GM18511 (cell line): Measurements from ENCODE around the gene GFPT2.
"Not testable (repeated sequence)": the region's sequence is repeated elsewhere in the genome, so short reads cannot be mapped to it uniquely, and the experiment has no call there.

Source experiments
- ATAC-seq: cut with Tn5 transposase; IDR thresholded peaks from one replicate; pipeline ENCODE4 v1.9.1; 2021; ENCODE audit warnings: mild to moderate bottlenecking, moderate library complexity; ENCODE audit not compliant: unreplicated experiment

Gene GFPT2

DNA sequence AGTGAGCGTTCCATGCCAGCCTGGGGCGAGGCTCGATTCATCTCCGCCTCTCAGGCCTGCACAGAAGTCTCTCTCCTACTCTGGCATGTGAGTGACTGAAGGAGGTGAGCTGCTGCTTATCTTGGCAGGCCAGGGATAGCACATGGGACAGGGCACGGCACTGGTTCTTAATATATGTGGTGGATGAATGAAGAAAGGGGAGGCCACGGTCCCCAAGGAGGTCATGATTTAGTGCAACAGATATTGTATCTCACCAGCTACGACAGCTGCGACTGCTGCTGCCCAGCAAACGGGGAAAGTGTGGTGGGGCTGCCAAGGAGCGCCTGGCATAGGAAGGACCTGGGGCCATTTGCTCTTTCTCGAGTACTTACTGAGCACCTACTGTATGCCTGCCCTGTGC is 41.9 kb downstream of the GFPT2 start:
- ATAC-seq = no peak

DNA sequence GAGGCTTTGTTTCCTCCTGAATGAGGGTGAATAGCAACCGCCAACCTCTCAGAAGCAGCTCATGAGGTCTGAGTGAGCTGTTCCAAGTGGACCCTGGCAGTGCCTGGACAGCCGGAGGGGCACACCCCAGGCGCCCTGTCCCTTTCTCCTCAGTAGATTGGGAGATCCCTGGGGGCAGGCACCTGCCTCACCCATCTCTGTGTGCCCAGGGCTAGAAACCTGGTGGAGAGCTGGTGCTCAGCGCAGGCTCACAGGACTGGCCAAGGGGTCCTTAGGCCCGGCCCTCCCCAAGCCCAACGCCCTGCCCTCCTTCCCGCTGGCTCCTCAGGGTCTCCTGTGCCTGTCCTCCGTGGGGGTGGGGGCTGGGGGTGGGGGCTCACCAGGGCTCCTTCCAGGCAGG is 46.3 kb downstream of the GFPT2 start:
- ATAC-seq = no peak

DNA sequence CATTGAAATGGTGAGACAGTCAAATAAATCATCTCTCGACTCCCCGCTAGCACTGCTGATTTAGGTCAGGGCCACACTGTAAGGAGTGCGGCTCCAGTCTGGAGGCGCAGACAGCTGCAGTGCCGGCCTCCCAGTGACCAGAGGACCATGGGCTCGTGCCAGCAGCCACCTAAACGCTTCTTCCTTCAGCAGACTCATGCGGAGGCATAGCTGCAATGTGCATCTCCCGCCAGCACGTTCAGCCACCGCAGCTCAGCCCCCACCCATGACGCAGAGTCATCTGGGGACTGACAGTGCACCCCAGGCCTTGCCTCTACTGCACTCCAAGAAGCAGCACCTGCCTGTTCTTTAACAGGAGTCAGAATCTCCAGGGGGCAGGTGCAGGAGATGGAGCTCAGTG is 47.7 kb downstream of the GFPT2 start:
- no peak for ATAC-seq

DNA sequence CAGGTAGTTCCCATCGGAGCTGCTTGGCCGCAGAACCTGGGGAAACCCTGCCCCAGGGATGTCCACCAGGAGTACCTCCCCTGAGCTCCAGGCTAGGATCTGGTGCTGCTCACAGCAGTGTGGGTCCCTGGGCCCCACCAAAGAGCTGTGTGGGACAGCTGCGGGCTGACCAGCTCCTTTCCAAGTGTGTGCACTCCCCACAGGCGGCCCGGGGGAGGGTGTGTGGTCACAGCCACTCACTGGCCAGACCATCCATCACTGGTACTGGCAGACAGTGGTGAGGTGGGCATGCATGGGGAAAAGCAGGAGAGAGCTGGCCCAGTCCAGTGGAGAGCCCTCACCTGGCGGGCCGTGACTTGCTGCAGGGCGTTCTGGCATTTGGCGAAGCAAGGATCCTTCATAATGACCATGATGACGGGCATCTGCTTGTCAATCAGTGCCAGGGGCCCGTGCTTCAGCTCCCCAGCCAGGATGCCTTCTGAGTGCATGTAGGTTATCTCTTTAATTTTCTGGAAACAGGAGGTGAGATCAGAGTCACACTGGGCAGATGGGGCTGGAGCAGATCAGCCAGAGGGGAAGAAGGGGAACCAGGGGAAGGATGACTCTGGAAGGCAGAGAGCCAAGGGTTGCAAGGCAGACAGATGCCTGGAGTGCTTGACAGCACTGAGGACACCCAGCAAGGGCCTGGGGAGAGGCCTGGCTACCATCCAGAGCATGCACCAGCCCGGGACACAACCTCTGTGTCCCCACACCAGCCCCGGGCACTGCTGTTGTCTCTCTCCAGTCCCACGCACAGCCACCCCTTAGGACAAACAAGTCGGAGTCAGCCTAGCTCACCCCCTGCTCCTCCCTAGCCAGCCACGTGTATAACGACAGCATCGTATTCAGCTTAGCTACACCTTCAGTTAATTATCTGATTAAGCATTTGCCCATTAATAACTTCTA is 48.4 kb downstream of the GFPT2 start:
- no peak for ATAC-seq

DNA sequence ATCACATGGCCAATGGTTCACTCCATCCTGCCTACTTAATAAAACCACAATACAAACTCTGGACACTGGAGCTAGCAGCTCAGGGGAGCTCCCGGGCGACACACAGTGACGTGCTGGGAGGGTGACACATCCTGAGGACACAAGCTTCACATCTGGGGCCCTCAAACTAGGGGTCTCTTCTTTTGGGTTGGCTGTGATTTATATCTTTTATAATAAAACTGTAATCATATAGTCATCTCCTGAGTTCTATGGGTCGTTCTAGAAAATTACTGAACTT is 49.2 kb downstream of the GFPT2 start:
- no peak for ATAC-seq

DNA sequence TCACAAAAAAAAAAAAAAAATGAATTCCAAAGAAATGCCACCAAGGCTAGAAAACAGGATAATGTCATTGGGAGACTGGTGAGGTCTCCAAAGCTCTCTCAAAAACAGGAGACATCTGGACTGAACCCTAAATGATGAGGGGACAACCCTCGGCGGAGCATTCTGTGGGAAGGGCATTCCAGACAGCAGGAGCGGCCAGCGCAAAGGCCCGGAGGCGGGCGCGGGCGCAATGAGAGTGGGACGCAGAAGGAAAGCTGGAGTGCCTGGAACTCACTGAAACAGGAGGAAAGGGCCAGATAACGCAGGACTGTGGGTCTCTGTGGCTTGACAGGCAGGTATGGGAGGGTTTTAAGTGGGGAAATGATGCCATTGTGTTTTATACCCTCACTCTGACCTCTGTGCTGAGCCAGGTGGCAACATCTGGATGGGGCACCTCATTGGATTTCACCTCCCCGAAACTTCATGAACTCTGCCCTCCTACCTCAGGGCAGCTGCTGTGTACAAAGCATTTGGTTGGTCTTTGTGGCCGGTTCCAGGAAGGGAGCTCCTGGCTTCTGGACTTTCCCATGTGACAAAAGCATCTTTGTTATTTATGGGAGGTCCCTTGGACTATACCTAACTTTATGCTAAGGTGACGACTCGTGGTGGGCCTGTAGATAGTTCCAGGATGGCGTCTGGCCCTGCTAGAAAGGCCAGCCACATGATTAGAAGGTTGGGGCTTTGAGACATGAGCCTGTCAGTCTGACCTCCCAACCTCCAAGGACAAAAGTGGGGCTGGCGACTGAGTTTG is 49.7 kb downstream of the GFPT2 start:
- ATAC-seq = no peak

DNA sequence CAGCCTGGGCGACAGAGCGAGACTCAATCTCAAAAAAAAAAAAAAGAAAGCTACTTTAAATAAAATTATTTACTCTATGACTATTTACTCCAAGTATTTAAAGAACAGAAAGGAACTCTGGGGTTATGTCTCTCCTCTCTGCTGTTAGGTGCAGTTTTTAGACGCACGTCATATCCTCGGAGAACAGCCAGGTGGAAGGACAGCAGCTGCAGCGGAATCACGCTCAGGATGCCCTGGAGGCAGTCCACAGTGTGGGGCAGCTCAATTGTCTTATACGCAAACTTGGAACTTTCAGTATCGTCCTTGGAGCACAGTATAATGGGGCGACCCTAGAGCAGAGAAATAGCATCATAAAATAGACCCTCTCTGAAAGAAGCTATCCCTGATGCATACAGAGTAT is 50.9 kb downstream of the GFPT2 start:
- ATAC-seq = no peak

DNA sequence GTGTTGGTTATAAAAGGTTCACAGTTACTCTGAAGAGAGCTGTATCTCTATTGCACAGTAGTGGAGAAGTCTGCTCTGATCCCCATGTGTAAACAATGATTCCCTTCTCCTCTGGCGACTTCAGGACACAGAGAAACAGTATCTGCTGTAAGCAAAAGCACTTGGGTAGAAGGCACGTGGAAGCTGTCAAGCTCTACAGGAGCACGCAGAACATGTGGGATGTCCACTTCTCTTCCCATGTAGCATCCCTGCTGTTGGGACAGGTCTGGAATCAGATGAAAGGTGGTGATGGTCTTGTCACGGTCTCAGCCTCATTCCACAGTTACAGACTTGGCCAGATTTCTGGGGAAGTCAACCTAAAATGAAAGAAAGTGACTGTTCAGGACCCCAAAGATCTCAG is 51.9 kb downstream of the GFPT2 start:
- no peak for ATAC-seq

DNA sequence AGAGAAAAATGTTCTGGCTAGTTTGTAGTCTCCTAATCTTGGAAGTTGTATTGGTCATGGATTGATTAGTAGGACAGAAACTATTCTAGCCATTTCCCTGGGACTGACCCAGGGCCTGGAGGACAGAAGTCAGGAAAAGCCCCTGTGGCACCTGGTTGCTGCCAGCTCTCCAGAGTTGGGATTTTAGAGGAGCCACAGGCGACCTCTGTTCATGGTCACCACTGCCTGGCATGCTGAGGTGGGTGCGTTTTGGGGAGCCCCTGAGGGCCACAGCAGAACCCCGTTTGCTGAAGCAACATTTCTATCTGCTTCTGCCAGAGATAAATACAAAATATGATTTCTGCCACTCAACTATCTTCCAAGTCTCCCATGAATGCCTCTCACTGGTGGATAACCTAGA is 53.6 kb downstream of the GFPT2 start:
- ATAC-seq = no peak

DNA sequence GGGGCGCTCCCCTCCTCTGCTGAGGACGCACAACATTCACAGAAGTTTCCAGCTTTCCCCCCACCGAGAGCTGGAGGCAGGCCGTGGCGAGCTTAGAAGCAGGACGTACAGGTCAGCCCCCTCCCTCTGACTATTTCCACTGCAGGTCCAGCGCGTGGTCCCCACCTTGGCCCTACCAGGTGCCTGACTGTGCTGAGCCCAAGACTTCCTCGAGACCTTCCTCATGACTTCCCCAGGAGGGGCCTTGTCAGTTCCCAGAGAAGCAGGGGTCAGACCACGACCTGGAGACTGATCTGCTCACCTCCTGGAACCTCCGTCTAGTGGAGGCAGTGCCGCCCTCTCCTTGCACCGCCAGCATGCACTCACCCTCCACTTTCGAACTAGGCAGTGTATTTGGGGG is 54.1 kb downstream of the GFPT2 start:
- not testable (repeated sequence) for ATAC-seq

DNA sequence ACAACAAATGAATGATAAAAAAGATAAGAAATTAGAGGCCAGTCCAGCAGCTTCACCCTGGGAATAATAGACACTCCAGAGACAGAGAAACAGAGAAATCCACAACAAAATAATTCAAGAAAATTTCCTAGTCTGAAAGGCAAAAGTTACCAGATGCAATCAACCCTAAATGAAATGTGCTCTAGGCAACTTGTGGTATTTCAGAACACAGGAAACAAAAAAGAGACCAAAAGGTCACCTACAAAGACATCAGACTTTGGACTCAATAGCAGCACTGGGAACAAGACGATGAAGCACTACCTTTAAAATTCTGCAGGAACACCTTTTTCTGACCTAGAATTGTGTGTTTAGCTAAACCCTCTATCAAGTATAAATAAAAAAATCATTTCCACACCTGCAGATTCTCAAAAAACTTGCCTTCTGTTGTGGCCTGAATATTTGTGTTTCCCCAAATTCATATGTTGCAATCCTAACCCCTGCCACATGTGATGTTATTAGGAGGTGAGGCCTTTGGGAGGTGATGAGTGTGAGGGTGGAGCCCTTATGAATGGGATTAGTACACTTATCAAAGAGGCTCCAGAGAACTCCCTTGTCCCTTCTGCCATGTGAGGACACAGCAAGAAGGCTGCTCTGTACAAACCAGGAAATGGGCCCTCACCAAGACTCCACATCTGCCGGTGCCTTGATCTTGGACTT is 55.4 kb downstream of the GFPT2 start:
- ATAC-seq = no peak

DNA sequence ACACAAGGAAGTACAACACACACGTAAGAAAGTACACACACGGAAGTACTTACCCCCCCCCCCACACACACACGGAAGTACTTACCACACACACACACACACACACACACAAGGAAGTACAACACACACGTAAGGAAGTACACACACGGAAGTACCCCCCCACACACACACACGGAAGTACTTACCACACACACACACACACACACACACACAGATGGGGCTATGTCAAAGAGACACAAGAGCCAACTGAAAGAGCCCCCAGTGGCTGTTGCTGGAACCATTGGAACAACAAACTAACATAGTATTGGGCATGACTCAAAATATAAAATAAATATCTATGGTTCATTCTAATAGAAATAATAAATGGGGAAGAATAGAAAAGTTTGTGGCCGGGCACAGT is 56.4 kb downstream of the GFPT2 start:
- ATAC-seq = no peak

DNA sequence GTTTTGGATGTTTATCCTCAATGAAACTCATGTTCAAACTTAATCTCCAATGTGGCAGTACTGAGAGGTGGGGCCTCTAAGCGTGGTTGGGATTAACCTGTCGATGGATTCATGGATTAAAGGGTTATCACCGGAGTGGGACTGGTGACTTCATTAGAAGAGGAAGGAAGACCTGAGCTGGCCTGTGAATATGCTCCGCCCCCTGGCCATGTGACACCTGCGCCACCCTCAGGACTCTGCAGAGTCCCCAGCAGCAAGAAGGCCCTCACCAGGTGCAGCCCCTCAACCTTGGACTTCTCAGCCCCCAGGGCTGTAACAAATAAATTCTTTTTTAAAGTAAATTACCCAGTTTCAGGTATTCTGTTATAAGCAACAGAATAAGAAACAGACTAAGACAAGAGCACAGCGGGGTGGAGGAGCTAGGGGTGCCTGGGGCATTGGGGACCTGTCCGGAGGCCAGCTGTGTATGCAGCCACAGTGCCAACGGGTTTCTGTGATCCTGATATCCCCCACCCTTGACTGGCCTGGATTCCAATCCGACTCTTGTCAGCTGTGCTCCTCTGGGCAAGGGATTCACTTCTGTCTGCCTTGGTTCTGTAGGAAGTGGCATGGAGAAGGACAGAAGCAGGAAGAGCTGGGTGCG is 58.1 kb downstream of the GFPT2 start:
- no peak for ATAC-seq

DNA sequence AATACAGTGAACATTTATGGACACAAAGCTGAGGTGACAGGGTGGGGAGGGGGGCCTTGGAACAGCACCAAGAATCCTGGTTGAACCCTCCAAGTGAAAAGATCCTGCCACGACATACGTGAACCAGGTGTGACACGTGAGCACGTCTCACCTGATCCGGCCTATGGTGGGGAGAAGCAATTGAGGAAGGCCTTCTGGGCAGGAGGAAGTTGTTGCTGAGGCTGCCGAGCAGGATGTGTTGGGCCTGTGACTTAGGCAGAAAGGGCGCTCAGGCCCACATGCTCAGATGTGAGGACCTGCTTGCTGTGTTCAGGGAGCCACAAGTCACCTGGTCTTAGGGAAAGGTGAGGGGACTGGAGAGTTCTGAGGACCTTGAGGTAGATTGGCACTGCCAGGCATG is 58.7 kb downstream of the GFPT2 start:
- ATAC-seq = no peak

DNA sequence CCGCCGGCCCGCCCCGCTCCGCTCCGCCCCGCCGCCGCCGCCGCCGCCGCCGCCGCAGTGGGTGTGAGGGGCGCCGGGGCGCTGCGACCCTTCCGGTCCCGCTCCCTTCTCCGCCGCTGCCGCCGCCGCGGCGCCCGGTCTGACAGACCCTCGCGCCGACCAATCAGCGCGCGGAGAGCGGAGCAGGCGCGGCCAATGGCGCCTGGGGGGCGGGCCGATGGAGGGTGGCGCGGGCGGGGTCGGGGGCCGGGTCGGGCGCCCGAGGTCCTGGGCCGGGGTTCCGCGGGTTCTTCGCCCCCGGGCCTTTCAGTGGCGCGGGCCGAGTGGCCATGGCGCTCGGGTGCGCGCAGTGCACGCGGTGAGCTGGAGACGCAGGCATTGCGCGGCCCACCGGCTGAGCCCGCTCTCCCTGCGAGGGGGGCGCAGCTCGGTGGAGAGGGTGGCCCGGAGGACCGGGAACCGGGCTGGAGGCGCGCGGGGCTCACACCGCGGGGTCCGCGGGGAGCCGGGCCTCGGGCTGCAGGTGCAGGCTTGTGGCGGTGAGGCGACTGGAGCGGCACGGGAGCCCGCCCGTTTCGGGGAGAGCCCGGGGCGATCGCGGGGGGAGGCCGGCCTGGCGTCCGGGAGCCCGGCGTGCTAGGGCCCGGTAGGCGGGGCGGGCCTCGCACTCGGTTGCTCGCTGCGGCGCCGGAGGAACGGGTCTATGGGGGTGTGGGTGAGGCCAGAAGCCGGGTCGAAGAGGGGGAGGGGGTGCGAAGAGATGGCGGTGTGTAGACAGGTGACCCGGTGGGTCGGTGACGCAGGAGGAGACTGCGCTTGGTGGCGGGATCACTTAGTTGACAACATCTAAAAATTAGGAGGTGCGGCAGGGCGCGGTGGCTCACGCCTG is 60.9 kb downstream of the GFPT2 start, which contains the start of gene MAPK9:
Gene MAPK9 (minus strand): TSS at position 141 of the 889 bp plus-strand sequence. CDS start 11,522 bp downstream, outside the sequence.
- ATAC-seq = peak; percentile 84

DNA sequence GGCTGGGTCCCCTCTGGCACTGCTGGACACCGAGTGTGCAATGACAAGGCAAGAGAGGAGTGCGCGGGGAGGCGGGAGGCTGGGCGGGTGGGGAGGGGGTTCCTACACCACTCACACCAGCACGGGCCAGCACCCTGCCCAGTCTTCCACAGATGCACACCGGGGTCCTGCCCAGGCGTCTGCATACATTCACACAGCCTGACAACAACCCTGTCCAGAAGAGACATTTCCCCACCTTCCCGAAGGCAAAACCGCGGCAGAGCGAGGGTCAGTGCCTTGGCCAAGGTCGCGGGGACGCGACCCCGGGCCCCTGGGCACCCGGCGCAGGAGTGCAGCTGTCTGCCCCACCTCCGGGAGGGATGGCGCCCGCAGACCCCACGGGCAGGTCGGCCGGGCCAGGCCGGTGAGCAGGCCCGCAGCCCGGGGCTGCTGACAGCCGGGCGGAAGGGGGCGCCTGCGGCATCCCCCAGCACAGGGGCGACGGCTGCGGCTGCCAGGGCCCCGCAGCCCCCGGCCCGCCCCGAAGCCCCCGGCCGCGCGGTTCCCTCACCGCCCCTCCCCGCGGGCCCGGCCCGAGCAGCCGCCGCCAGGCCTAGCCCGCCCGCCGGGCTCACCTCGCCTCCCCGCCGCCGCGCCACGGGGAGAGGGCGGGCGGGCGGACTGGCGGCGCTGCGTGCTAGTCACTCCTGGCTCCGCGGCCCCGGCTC is 61.7 kb downstream of the GFPT2 start:
- ATAC-seq = peak; percentile 39

DNA sequence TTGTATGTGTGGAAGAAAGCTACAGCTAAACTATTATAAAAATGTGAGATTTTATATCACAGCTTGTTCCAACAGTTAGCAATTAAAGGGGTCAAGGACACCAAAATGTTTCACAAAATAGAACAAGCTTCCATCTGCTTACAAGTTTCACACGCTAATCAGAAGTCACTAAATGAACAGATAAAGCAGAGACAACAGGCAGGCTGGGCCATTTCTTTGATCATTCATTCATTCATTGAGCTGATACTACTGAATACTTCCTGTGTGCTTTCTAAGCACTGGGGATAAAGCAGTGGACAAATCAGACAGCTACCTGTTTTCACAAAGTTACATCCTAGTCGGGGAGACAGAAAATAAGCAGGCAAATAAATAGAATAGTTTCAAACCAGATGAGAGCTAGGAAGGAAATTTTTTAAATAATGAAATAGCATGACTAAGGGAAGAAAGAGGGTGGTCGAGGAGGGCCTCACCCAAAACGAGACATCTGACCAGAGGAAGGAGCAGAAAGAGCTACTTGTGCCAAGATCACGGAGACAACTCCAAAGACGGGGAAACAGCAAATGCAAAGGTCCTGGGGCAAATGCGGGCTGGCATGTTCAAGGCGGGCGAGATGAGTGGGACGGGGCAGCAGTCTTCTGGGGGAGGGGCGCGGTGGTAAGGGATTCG is 62.4 kb downstream of the GFPT2 start:
- no peak for ATAC-seq

DNA sequence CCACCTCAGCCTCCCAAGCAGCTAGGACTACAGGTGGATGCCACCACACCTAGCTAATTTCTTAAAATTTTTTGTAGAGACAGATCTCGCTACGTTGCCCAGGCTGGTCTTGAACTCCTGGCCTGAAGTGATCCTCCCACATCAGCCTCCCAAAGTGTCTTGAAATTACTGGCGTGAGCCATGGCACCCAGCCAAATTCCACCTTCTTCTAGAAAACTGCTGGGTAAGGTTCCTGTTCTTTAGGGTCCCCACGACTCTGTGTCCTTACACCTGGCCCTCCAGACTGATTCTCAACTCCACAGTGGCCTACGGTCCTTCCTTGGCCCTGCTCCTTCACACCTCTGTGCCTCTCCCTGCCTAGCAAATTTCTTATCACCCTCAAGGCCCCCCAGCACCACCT is 63.2 kb downstream of the GFPT2 start:
- ATAC-seq = no peak

DNA sequence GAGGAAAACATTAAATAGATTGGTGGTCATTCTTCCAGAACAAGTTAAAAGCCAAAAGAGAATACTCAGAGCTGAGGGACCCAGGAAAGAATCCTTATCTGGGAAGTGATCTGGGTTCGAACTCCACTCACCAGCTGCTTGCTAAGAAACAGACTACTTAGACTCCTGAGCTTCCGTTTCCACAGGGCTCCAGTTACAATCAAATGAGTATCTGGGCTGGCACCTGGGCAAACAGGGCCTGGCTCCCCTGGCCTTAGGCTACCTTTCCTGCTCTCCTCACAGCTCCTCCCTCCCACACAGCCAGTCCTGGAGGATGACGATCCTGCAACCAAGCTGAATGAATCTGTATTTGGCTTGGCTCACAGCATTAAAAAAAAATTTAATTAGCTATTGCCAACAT is 63.7 kb downstream of the GFPT2 start:
- no peak for ATAC-seq
